Caco-2 (cell line): ENCODE results near the gene RNGTT. TPM values are rescaled to one million over a fixed set of nuclear protein-coding genes. Genes with fewer than 3 reads are reported as not detected.

Experiments used
- BruUV-seq: library from RNA; stranded (reverse); fragments of 400-500 nt; replicated peaks from 2 replicates; lab custom pipeline; 2021; lab: Mats Ljungman, UMichigan
- CTCF ChIA-PET: fragments of 300-600 bp; sonication (Branson Sonifier 250); formaldehyde crosslinking; loops from one replicate; lab custom pipeline; 2022; ENCODE audit warnings: antibody characterized with exemption; lab: Charles Lee
- POLR2A ChIA-PET: fragments of 300-600 bp; sonication (Branson Sonifier 250); formaldehyde crosslinking; loops from one replicate; lab custom pipeline; 2022; ENCODE audit warnings: antibody characterized with exemption; lab: Charles Lee
- DNase-seq, 2 experiments: peaks; one replicate each; pipeline versions ENCODE4 v3.0.0 to v3.0.0-alpha.2; 2020 to 2022
- H3K27me3 ChIP-seq: replicated peaks from 2 replicates; pipeline ENCODE4 v1.6.0; 2011; ENCODE audit warnings: low read length; ENCODE audit not compliant: control insufficient read depth, insufficient read depth
- H3K36me3 ChIP-seq: 2 replicates; pipeline ENCODE4 v1.5.1; 2011; ENCODE audit warnings: low read length; ENCODE audit not compliant: control insufficient read depth, insufficient read depth
- H3K4me1 ChIP-seq: fragments of 250-450 bp; sonication (Bioruptor Pico); 2 replicates; pipeline ENCODE4 v1.5.1; 2020; ENCODE audit warnings: mild to moderate bottlenecking
- H3K4me3 ChIP-seq: 2 replicates; pipeline ENCODE4 v1.5.1; 2011; ENCODE audit warnings: low read depth, mild to moderate bottlenecking, control low read depth, low read length
- H3K9me3 ChIP-seq: fragments of 250-450 bp; sonication (Bioruptor Pico); 2 replicates; pipeline ENCODE4 v1.5.1; 2020; ENCODE audit warnings: mild to moderate bottlenecking, moderate library complexity
- H3K27ac Mint-ChIP-seq: one replicate; pipeline ENCODE4 v1.8.0; 2022; ENCODE audit warnings: mixed read lengths; ENCODE audit not compliant: unreplicated experiment
- H3K27me3 Mint-ChIP-seq: one replicate; pipeline ENCODE4 v1.8.0; 2022; ENCODE audit warnings: mixed read lengths; ENCODE audit not compliant: insufficient read depth, unreplicated experiment
- H3K36me3 Mint-ChIP-seq: one replicate; pipeline ENCODE4 v1.8.0; 2022; ENCODE audit warnings: mild to moderate bottlenecking, mixed read lengths; ENCODE audit not compliant: insufficient read depth, unreplicated experiment
- H3K4me1 Mint-ChIP-seq: one replicate; pipeline ENCODE4 v1.8.0; 2022; ENCODE audit warnings: low read depth, mixed read lengths; ENCODE audit not compliant: unreplicated experiment
- H3K4me3 Mint-ChIP-seq: one replicate; pipeline ENCODE4 v1.8.0; 2022; ENCODE audit warnings: mild to moderate bottlenecking, moderate library complexity, mixed read lengths; ENCODE audit not compliant: unreplicated experiment
- H3K9me3 Mint-ChIP-seq: one replicate; pipeline ENCODE4 v1.8.0; 2022; ENCODE audit warnings: mixed read lengths; ENCODE audit not compliant: unreplicated experiment
- intact Hi-C: fragments of 100-400 bp; cut with micrococcal nuclease; formaldehyde crosslinking; loops from one replicate; pipeline ENCODE4 v1.10.0; 2022; ENCODE audit not compliant: unreplicated experiment
- total RNA-seq: library from RNA; stranded (reverse); gene quantifications from 2 replicates; pipeline ENCODE4 v1.2.3, GENCODE V29; 2022
- TF ChIP-seq, protein P1 (sequence below), 2 experiments: fragments of 200-600 bp in 1 of 2; IDR thresholded peaks; 1 replicate in 1 of 2; 2 replicates in 1 of 2; pipeline versions ENCODE4 v1.5.1 to v1.8.0; 2011 to 2022; ENCODE audit warnings: antibody characterized with exemption in 1 of 2, control low read depth in 1 of 2, inconsistent platforms in 1 of 2, low read depth in 1 of 2, low read length in 1 of 2, mild to moderate bottlenecking in 1 of 2, moderate library complexity in 1 of 2; ENCODE audit not compliant: insufficient read depth in 1 of 2, severe bottlenecking in 1 of 2, unreplicated experiment in 1 of 2

RNGTT gene
- total RNA-seq, 1 experiment from 2014 or later, result 17.7 TPM

DNA sequence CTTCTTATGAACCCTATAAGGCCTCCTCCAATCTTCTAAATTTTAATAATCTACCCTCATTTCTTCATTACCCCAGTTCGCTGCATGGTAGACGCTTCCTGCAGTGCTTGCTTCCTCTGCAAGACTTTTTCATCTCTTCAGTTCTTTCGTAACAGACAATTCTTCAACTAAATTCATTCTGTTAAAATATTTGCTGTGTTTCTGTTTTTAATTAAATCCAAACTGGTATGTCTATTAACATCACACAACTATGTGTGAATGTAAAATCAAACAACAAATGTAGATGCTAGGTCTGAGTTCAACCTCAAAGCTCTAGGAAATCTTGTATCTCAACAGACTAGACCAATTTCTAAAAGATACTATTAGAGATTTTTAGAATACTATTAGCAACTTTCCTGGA is 199.3 kb downstream of the RNGTT start:
- ChIA-PET POLR2A (interaction anchor here (0.5 kb wide), 1 partner anchor 82 kb away, joined by 5 read pairs; no protein-coding TSS in a partner anchor), CTCF (no interaction called here)
- intact Hi-C loops, result no loop called here
- TF ChIP-seq, protein P1, sequence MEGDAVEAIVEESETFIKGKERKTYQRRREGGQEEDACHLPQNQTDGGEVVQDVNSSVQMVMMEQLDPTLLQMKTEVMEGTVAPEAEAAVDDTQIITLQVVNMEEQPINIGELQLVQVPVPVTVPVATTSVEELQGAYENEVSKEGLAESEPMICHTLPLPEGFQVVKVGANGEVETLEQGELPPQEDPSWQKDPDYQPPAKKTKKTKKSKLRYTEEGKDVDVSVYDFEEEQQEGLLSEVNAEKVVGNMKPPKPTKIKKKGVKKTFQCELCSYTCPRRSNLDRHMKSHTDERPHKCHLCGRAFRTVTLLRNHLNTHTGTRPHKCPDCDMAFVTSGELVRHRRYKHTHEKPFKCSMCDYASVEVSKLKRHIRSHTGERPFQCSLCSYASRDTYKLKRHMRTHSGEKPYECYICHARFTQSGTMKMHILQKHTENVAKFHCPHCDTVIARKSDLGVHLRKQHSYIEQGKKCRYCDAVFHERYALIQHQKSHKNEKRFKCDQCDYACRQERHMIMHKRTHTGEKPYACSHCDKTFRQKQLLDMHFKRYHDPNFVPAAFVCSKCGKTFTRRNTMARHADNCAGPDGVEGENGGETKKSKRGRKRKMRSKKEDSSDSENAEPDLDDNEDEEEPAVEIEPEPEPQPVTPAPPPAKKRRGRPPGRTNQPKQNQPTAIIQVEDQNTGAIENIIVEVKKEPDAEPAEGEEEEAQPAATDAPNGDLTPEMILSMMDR (IDR thresholded peaks at IDR 0.05; ENCODE audit: insufficient read depth in 1 of 2, low read depth in 1 of 2, low read length in 1 of 2, severe bottlenecking in 1 of 2, unreplicated experiment in 1 of 2), result no peak
- no peaks in the 10 kb centered on the region for H3K4me1 ChIP-seq
- Mint-ChIP-seq H3K36me3 (no peaks in the 10 kb centered on the region), H3K27me3 (no peaks in the 10 kb centered on the region), H3K9me3 (no peaks in the 10 kb centered on the region), H3K4me3 (no peak overlapping the region), H3K27ac (no peak overlapping the region), H3K4me1 (no peaks in the 10 kb centered on the region)
- no peaks in the 10 kb centered on the region for H3K9me3 ChIP-seq
- DNase-seq, result no peak
- no TSS peak for BruUV-seq
- H3K27me3 ChIP-seq, result no peaks in the 10 kb centered on the region
- H3K4me3 ChIP-seq, result no peak overlapping the region
- H3K36me3 ChIP-seq, result no peaks in the 10 kb centered on the region

DNA sequence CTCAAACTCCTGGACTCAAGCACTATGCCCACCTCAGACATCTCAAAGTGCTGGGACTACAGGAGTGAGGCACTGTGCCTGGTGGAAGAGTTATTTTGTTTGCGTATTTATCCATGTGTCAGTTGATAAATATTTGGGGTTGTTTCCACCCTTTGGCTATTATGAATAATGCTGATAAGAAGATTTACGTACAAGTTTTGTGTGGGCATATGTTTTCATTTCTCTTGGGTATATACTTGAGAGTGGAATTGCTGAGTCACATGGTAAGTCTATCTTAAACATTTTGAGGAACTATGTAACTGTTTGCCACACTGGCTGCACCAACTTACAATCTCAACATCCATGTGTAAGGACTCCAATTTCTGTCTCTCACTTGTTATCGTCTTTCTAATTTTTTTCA is 200.3 kb downstream of the RNGTT start:
- intact Hi-C loops, result no loop called here
- no peaks in the 10 kb centered on the region for H3K27me3 ChIP-seq
- no peak for DNase-seq
- ChIA-PET POLR2A (no interaction called here), CTCF (no interaction called here)
- TF ChIP-seq, protein P1 (IDR thresholded peaks at IDR 0.05; ENCODE audit: insufficient read depth in 1 of 2, low read depth in 1 of 2, low read length in 1 of 2, severe bottlenecking in 1 of 2, unreplicated experiment in 1 of 2), result no peak
- H3K36me3 ChIP-seq, result no peaks in the 10 kb centered on the region
- H3K9me3 ChIP-seq, result no peaks in the 10 kb centered on the region
- Mint-ChIP-seq H3K27me3 (no peaks in the 10 kb centered on the region), H3K36me3 (no peaks in the 10 kb centered on the region), H3K4me1 (no peaks in the 10 kb centered on the region), H3K27ac (no peak overlapping the region), H3K4me3 (no peak overlapping the region), H3K9me3 (no peaks in the 10 kb centered on the region)
- H3K4me1 ChIP-seq, result no peaks in the 10 kb centered on the region
- BruUV-seq, result no TSS peak
- H3K4me3 ChIP-seq, result no peak overlapping the region

DNA sequence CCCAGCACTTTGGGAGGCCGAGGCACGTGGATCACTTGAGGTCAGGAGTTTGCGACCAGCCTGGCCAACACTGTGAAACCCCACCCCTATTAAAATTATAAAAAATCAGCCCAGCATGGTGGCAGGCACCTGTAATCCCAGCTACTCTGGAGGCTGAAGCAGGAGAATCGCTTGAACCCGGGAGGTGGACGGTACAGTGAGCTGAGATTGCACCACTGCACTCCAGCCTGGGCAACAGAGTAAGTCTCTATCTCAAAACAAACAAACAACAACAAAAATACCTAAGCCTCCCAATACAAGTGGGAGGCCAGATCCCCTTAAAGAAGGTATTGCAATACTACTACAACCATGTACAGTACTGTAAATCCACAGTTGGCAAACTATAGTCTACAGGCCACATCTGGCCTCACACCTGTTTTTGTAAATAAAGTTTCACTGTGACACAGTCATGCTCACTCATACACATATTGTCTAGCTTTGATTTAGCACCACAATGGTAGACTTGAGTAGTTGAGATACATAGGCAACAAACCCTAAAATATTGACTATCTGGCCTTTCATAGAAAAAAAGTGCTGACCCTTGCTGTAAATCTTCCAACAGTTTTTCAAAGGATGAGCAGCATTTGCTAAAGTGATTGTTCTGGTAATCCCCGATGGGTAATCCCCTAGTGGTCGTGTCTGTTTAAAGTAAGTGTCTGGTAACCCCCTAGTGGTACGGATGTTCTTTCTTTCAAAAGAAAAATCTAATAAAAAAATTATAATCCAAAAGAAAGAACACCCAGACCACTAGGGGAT is 202.0 kb downstream of the RNGTT start:
- H3K4me3 ChIP-seq, result no peak overlapping the region
- H3K4me1 Mint-ChIP-seq, result no peaks in the 10 kb centered on the region
- no peak overlapping the region for H3K4me3 Mint-ChIP-seq
- H3K36me3 Mint-ChIP-seq, result no peaks in the 10 kb centered on the region
- TF ChIP-seq, protein P1 (IDR thresholded peaks at IDR 0.05; ENCODE audit: insufficient read depth in 1 of 2, low read depth in 1 of 2, low read length in 1 of 2, severe bottlenecking in 1 of 2, unreplicated experiment in 1 of 2), result peak; percentile 20 to 24
- intact Hi-C loops, result no loop called here
- no peaks in the 10 kb centered on the region for H3K27me3 Mint-ChIP-seq
- CTCF ChIA-PET, result no interaction called here
- H3K4me1 ChIP-seq, result no peaks in the 10 kb centered on the region
- no TSS peak for BruUV-seq
- POLR2A ChIA-PET, result no interaction called here
- no peaks in the 10 kb centered on the region for H3K9me3 ChIP-seq
- DNase-seq, result no peak
- H3K9me3 Mint-ChIP-seq, result no peaks in the 10 kb centered on the region
- H3K27ac Mint-ChIP-seq, result no peak overlapping the region
- H3K36me3 ChIP-seq, result no peaks in the 10 kb centered on the region
- no peaks in the 10 kb centered on the region for H3K27me3 ChIP-seq
